G401.6 (cell line): ENCODE measurements around the gene ACVR1C.

ENCODE experiments used
- FAIRE-seq: peaks from 2 replicates; lab custom pipeline; 2012; peaks lifted over from hg19 to GRCh38; lab: Jason Lieb, UNC

ACVR1C gene

GRCh38 chr2:157628477-157629415 lies at the start of gene ACVR1C:
TSS of gene ACVR1C (minus strand) at chr2:157628864. CDS start at chr2:157628644, 220 bp downstream.
- no peak for FAIRE-seq

- no peak for FAIRE-seq
These were observed 49.3 kb upstream of the ACVR1C start for GRCh38 chr2:157677941-157678340.

- FAIRE-seq: no peak
These were observed 43.5 kb upstream of the ACVR1C start for GRCh38 chr2:157672129-157672528.

- no peak for FAIRE-seq
These were observed 33.7 kb upstream of the ACVR1C start for GRCh38 chr2:157662401-157662800.

- no peak for FAIRE-seq
These were observed 33.1 kb upstream of the ACVR1C start for GRCh38 chr2:157661776-157662175.

- no peak for FAIRE-seq
These were observed 29.2 kb upstream of the ACVR1C start for GRCh38 chr2:157657858-157658257.

- no peak for FAIRE-seq
These were observed 28.4 kb upstream of the ACVR1C start for GRCh38 chr2:157657101-157657500.

- no peak for FAIRE-seq
These were observed 16.1 kb upstream of the ACVR1C start for GRCh38 chr2:157644776-157645175.

- FAIRE-seq: no peak
These were observed 3.2 kb upstream of the ACVR1C start for GRCh38 chr2:157631861-157632260.

- no peak for FAIRE-seq
These were observed 829 bp downstream of the ACVR1C start for GRCh38 chr2:157627594-157628476.

- FAIRE-seq: no peak
These were observed 3.4 kb downstream of the ACVR1C start for GRCh38 chr2:157625296-157625695.

GRCh38 chr2:157620956-157621355 lies 7.7 kb downstream of the ACVR1C start:
- FAIRE-seq: no peak

GRCh38 chr2:157611726-157612125 lies 16.9 kb downstream of the ACVR1C start:
- no peak for FAIRE-seq

- no peak for FAIRE-seq
These were observed 17.6 kb downstream of the ACVR1C start for GRCh38 chr2:157611110-157611509.

GRCh38 chr2:157606534-157606933 lies 22.1 kb downstream of the ACVR1C start:
- no peak for FAIRE-seq

GRCh38 chr2:157603198-157603597 lies 25.5 kb downstream of the ACVR1C start:
- no peak for FAIRE-seq

- no peak for FAIRE-seq
These were observed 26.9 kb downstream of the ACVR1C start for GRCh38 chr2:157601807-157602206.

GRCh38 chr2:157596992-157597681 lies 31.5 kb downstream of the ACVR1C start:
- FAIRE-seq: no peak

- FAIRE-seq: no peak
These were observed 35.3 kb downstream of the ACVR1C start for GRCh38 chr2:157593411-157593810.

GRCh38 chr2:157592948-157593347 lies 35.7 kb downstream of the ACVR1C start:
- FAIRE-seq: no peak

GRCh38 chr2:157592374-157592773 lies 36.3 kb downstream of the ACVR1C start:
- FAIRE-seq: no peak

GRCh38 chr2:157587576-157587975 lies 41.1 kb downstream of the ACVR1C start:
- FAIRE-seq: no peak
